Stomach (tissue), 4 donors: ENCODE data around the gene NFS1.

Experiments
- EP300 ChIP-seq: sonication (generic); formaldehyde crosslinking; IDR thresholded peaks from one replicate; pipeline ENCODE4 v1.6.1; 2017; ENCODE audit warnings: antibody characterized with exemption
- POLR2A ChIP-seq, 4 donors: fragments of 450-650 bp; IDR thresholded peaks; one replicate each; pipeline ENCODE4 v1.6.1; 2016; ENCODE audit warnings: antibody characterized with exemption in 4 of 4, control low read depth in 2 of 4, mild to moderate bottlenecking in 1 of 4, moderate library complexity in 1 of 4
- TF ChIP-seq, protein P1 (sequence below), 7 experiments: fragments of 450-650 bp in 4 of 7; fragments of 200-600 bp in 3 of 7; sonication (generic) in 3 of 7; IDR thresholded peaks; one replicate each; pipeline ENCODE4 v1.5.1; 2016 to 2019; ENCODE audit warnings: antibody characterized with exemption in 7 of 7, control low read depth in 2 of 7, mild to moderate bottlenecking in 1 of 7

- TF ChIP-seq POLR2A (IDR thresholded peaks at IDR 0.05), result no peak
- TF ChIP-seq EP300, result no peak
- TF ChIP-seq, protein P1, sequence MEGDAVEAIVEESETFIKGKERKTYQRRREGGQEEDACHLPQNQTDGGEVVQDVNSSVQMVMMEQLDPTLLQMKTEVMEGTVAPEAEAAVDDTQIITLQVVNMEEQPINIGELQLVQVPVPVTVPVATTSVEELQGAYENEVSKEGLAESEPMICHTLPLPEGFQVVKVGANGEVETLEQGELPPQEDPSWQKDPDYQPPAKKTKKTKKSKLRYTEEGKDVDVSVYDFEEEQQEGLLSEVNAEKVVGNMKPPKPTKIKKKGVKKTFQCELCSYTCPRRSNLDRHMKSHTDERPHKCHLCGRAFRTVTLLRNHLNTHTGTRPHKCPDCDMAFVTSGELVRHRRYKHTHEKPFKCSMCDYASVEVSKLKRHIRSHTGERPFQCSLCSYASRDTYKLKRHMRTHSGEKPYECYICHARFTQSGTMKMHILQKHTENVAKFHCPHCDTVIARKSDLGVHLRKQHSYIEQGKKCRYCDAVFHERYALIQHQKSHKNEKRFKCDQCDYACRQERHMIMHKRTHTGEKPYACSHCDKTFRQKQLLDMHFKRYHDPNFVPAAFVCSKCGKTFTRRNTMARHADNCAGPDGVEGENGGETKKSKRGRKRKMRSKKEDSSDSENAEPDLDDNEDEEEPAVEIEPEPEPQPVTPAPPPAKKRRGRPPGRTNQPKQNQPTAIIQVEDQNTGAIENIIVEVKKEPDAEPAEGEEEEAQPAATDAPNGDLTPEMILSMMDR (IDR thresholded peaks at IDR 0.05), result no peak
Observed at GRCh38 chr20:35635652-35636051, 63.5 kb downstream of the NFS1 start.
